Neuron (in vitro differentiated cells): Measurements from ENCODE around the gene ABCB7.
"Not testable (repeated sequence)": the region's sequence is repeated elsewhere in the genome, so short reads cannot be mapped to it uniquely, and the experiment has no call there.

Source experiments
- H2AFZ ChIP-seq: one replicate; pipeline ENCODE4 v1.6.1; 2013; ENCODE audit warnings: low read depth, mild to moderate bottlenecking, inconsistent platforms, low read length, moderate library complexity
- H3K27me3 ChIP-seq: one replicate; pipeline ENCODE4 v1.6.1; 2013; ENCODE audit warnings: low read length; ENCODE audit not compliant: insufficient read depth
- H3K36me3 ChIP-seq: one replicate; pipeline ENCODE4 v1.6.1; 2013; ENCODE audit warnings: low read length; ENCODE audit not compliant: insufficient read depth
- H3K4me1 ChIP-seq: one replicate; pipeline ENCODE4 v1.6.1; 2013; ENCODE audit warnings: low read length; ENCODE audit not compliant: insufficient read depth
- H3K4me3 ChIP-seq: 2 replicates; pipeline ENCODE4 v1.5.1; 2013; ENCODE audit warnings: mild to moderate bottlenecking, low read length, moderate library complexity
- H3K9me3 ChIP-seq: one replicate; pipeline ENCODE4 v1.6.1; 2013; ENCODE audit warnings: low read length

The ABCB7 gene

DNA sequence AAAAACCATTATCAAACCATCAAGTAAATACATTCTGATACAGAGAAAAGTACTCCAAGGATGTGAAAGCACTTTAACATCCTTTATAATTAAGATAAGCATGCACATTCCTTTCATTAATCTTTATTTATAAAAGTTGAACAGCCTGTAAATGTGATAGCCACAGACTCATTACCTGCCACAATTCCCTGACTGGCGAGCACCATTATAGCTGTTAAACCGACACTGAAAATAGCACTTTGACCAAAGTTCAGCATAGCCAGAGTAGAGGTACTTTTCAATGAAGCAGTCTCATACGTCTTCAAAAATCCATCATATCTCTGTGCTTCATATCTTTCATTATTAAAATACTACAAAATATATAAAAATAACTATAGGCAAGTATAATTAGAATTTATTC is 84.7 kb downstream of the ABCB7 start:
- peaks cover 10% of the 10 kb centered on the region for H3K36me3 ChIP-seq
- H3K4me1 ChIP-seq, result no peaks in the 10 kb centered on the region
- no peak overlapping the region for H2AFZ ChIP-seq
- H3K27me3 ChIP-seq, result no peaks in the 10 kb centered on the region
- H3K4me3 ChIP-seq, result no peak overlapping the region
- no peaks in the 10 kb centered on the region for H3K9me3 ChIP-seq

- no peaks in the 10 kb centered on the region for H3K27me3 ChIP-seq
- H3K4me3 ChIP-seq, result no peak overlapping the region
- no peaks in the 10 kb centered on the region for H3K9me3 ChIP-seq
- H2AFZ ChIP-seq, result no peak overlapping the region
- H3K4me1 ChIP-seq, result no peaks in the 10 kb centered on the region
- H3K36me3 ChIP-seq, result peaks cover 10% of the 10 kb centered on the region
Measured at GRCh38 chrX:75067931-75068330, 88.2 kb downstream of the ABCB7 start.

DNA sequence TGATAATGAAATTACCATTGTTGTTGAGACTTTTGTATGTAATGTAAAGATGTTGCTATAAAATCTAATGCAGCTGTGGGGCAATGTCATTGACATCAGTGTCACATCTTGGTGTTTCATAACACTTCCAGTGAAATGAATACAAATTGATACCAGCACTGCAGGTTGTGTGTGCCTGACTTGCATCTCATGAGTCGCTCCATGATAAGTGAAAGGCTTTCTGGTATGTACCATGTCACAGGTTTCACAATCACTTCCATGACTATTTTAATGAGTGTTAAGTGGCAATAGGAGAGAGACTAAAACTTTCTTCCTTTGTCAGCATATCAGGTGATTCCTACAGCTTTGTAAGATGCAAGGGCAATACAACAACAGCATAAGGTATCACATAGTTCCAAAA is 94.4 kb downstream of the ABCB7 start:
- H2AFZ ChIP-seq, result no peak overlapping the region
- no peaks in the 10 kb centered on the region for H3K9me3 ChIP-seq
- peaks cover 3% of the 10 kb centered on the region for H3K36me3 ChIP-seq
- no peak overlapping the region for H3K4me3 ChIP-seq
- no peaks in the 10 kb centered on the region for H3K27me3 ChIP-seq
- no peaks in the 10 kb centered on the region for H3K4me1 ChIP-seq

DNA sequence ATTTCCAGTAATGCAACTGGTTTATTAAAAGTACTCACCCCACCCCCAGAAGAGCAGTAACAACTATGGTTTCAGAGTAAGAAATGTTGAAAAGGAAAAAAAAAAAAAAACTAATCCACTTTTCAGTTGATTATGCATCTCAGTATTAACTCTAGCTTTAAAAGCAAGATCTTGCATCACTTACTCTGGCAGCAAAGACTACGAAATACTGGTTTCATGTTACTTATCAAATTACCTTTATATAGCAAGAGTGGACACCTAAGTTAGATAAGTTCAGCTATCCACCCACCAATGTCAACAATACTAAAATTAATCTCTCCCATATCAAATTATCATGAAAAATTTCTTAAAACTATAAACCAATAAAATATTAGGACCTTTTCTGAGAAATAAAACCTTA is 105.0 kb downstream of the ABCB7 start:
- no peaks in the 10 kb centered on the region for H3K27me3 ChIP-seq
- no peaks in the 10 kb centered on the region for H3K4me1 ChIP-seq
- H3K4me3 ChIP-seq, result no peak overlapping the region
- H3K36me3 ChIP-seq, result peaks cover 2% of the 10 kb centered on the region
- no peaks in the 10 kb centered on the region for H3K9me3 ChIP-seq
- H2AFZ ChIP-seq, result no peak overlapping the region

GRCh38 chrX:75045369-75045768 is 110.7 kb downstream of the ABCB7 start:
- H3K9me3 ChIP-seq, result no peaks in the 10 kb centered on the region
- H3K4me1 ChIP-seq, result no peaks in the 10 kb centered on the region
- no peaks in the 10 kb centered on the region for H3K27me3 ChIP-seq
- no peaks in the 10 kb centered on the region for H3K36me3 ChIP-seq
- no peak overlapping the region for H2AFZ ChIP-seq
- H3K4me3 ChIP-seq, result no peak overlapping the region

- H2AFZ ChIP-seq, H3K4me1 ChIP-seq, H3K27me3 ChIP-seq, H3K4me3 ChIP-seq, H3K36me3 ChIP-seq, H3K9me3 ChIP-seq: not testable (repeated sequence)
Measured at GRCh38 chrX:75044142-75044541, 111.9 kb downstream of the ABCB7 start.

DNA sequence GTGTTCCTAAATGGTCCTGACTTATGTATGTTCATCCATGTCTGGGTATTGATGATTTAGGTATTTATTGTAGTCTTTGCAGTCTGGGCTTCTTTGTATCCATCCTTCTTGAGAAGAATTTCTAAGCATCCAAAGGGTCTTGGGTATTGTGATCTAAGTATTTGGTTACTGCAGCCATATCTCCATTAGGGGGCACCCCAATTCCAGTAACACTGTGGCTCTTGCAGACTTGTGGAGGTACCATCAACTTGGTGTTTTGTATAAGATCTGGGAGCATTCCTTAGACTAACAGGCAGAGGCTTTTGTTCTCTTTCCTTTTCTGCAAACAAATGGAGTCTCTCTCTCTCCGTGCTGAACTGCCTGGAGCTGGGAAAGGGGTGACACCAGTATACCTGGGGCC is 117.2 kb downstream of the ABCB7 start:
- Histone ChIP-seq H2AFZ (no peak overlapping the region), H3K36me3 (no peaks in the 10 kb centered on the region), H3K4me1 (no peaks in the 10 kb centered on the region), H3K9me3 (no peaks in the 10 kb centered on the region), H3K4me3 (no peak overlapping the region), H3K27me3 (no peaks in the 10 kb centered on the region)
